OCI-LY7 (cell line): Measurements from ENCODE around the gene IQGAP2. TPM values are rescaled to one million over a fixed set of nuclear protein-coding genes. Genes with fewer than 3 reads are reported as not detected.

ENCODE experiments used
- BruUV-seq: library from RNA; stranded (reverse); fragments of 400-500 nt; replicated peaks from 2 replicates; lab custom pipeline; 2021; lab: Mats Ljungman, UMichigan
- CTCF ChIA-PET: fragments of 300-600 bp; sonication (Branson Sonifier 250); formaldehyde crosslinking; loops from one replicate; lab custom pipeline; 2022; ENCODE audit warnings: antibody characterized with exemption; ENCODE audit not compliant: unreplicated experiment; lab: Charles Lee
- POLR2A ChIA-PET: fragments of 300-600 bp; sonication (Branson Sonifier 250); formaldehyde crosslinking; loops from one replicate; lab custom pipeline; 2022; ENCODE audit warnings: antibody characterized with exemption; lab: Charles Lee
- DNase-seq: peaks from one replicate; pipeline ENCODE4 v3.0.0-alpha.2; 2015; ENCODE audit warnings: low spot score
- H2AFZ ChIP-seq: fragments of 200-600 bp; sonication (generic), shearing (Covaris generic); 2 replicates; pipeline ENCODE4 v1.6.1; 2014; ENCODE audit warnings: mild to moderate bottlenecking, antibody characterized with exemption, low read length, moderate library complexity
- H3K27ac ChIP-seq: fragments of 200-600 bp; sonication (generic); 2 replicates; pipeline ENCODE4 v1.5.1; 2014; ENCODE audit warnings: mixed run types, low read depth, mild to moderate bottlenecking, moderate library complexity, low read length, inconsistent platforms; ENCODE audit not compliant: poor library complexity, severe bottlenecking
- H3K36me3 ChIP-seq: fragments of 200-600 bp; sonication (generic); 2 replicates; pipeline ENCODE4 v1.6.1; 2014; ENCODE audit warnings: mild to moderate bottlenecking, antibody characterized with exemption, low read length, moderate library complexity, mixed read lengths; ENCODE audit not compliant: insufficient read depth
- H3K4me1 ChIP-seq: fragments of 200-600 bp; sonication (generic); 2 replicates; pipeline ENCODE4 v1.5.1; 2014; ENCODE audit warnings: mild to moderate bottlenecking, low read length; ENCODE audit not compliant: insufficient read depth, poor library complexity, severe bottlenecking
- H3K4me2 ChIP-seq: fragments of 200-600 bp; sonication (generic); 2 replicates; pipeline ENCODE4 v1.6.1; 2014; ENCODE audit warnings: mild to moderate bottlenecking, low read length
- H3K4me3 ChIP-seq: fragments of 200-600 bp; sonication (generic); 2 replicates; pipeline ENCODE4 v1.5.1; 2014; ENCODE audit warnings: mild to moderate bottlenecking, low read depth, low read length; ENCODE audit not compliant: poor library complexity, severe bottlenecking
- H3K79me2 ChIP-seq: fragments of 200-600 bp; sonication (generic); 2 replicates; pipeline ENCODE4 v1.6.1; 2016; ENCODE audit warnings: low read depth, mild to moderate bottlenecking, low read length, moderate library complexity, mixed read lengths; ENCODE audit not compliant: insufficient read depth
- H3K9me2 ChIP-seq: fragments of 200-600 bp; sonication (generic); 2 replicates; pipeline ENCODE4 v1.6.1; 2016; ENCODE audit warnings: mild to moderate bottlenecking, low read length, mixed read lengths; ENCODE audit not compliant: insufficient read depth
- H3K9me3 ChIP-seq: fragments of 200-600 bp; sonication (generic); 2 replicates; pipeline ENCODE4 v1.6.1; 2014; ENCODE audit warnings: mild to moderate bottlenecking, mixed run types, low read length, mixed read lengths
- H4K20me1 ChIP-seq: fragments of 200-600 bp; sonication (generic); 2 replicates; pipeline ENCODE4 v1.6.1; 2014; ENCODE audit warnings: mild to moderate bottlenecking, antibody characterized with exemption, low read length, moderate library complexity, mixed read lengths; ENCODE audit not compliant: insufficient read depth
- CTCF ChIP-seq: fragments of 200-600 bp; sonication (generic); conservative IDR thresholded peaks from 2 replicates; pipeline ENCODE4 v1.5.1; 2014; ENCODE audit warnings: mild to moderate bottlenecking, antibody characterized with exemption, low read length, moderate library complexity, mixed read lengths
- EZH2phosphoT487 ChIP-seq: fragments of 200-600 bp; sonication (generic); IDR thresholded peaks from 2 replicates; pipeline ENCODE4 v1.6.1; 2018; ENCODE audit warnings: low read depth, borderline replicate concordance, mild to moderate bottlenecking, mixed run types, antibody characterized with exemption, low read length, moderate library complexity, mixed read lengths
- intact Hi-C: fragments of 100-400 bp; cut with micrococcal nuclease; formaldehyde crosslinking; loops from one replicate; pipeline ENCODE4 v1.10.0; 2022; ENCODE audit not compliant: unreplicated experiment
- total RNA-seq, 2 experiments: library from RNA; depleted of rRNA in 1 of 2; stranded (reverse); fragments of >200 nt in 1 of 2; shearing (Covaris generic) in 1 of 2; gene quantifications; 2 replicates each; pipeline ENCODE4 v1.2.3, GENCODE V29; 2014 to 2022

Gene IQGAP2
- total RNA-seq, 2 experiments from 2014 or later = 30.0 to 50.2 TPM

- no peak overlapping the region for H3K4me2 ChIP-seq
- H3K9me3 ChIP-seq = no peaks in the 10 kb centered on the region
- no peaks in the 10 kb centered on the region for H4K20me1 ChIP-seq
- H3K36me3 ChIP-seq = 0 out of 2 replicates have a peak, but pooled peaks cover 4% of the 10 kb centered on the region
- POLR2A ChIA-PET = interaction anchor here (0.7 to 1.6 kb wide), 2 partner anchors 10 to 34 kb away, joined by 3 to 6 read pairs; no protein-coding TSS in a partner anchor
- no peaks in the 10 kb centered on the region for H3K79me2 ChIP-seq
- H3K9me2 ChIP-seq = no peaks in the 10 kb centered on the region
- H3K27ac ChIP-seq = no peak overlapping the region
- CTCF ChIA-PET = no interaction called here
- BruUV-seq = no TSS peak
- H3K4me3 ChIP-seq = no peak overlapping the region
- no peak for TF ChIP-seq EZH2phosphoT487
- no peaks in the 10 kb centered on the region for H3K4me1 ChIP-seq
- H2AFZ ChIP-seq = no peak overlapping the region
- DNase-seq = no peak
- intact Hi-C loops = no loop called here
Observed at GRCh38 chr5:76499507-76500161, 96.5 kb downstream of the IQGAP2 start.

GRCh38 chr5:76500633-76501393 lies 97.7 kb downstream of the IQGAP2 start:
- Histone ChIP-seq H3K9me3 (no peaks in the 10 kb centered on the region), H3K4me2 (no peak overlapping the region), H3K36me3 (no peaks in the 10 kb centered on the region), H3K79me2 (no peaks in the 10 kb centered on the region), H3K4me1 (no peaks in the 10 kb centered on the region), H2AFZ (no peak overlapping the region), H4K20me1 (no peaks in the 10 kb centered on the region), H3K27ac (no peak overlapping the region), H3K9me2 (no peaks in the 10 kb centered on the region), H3K4me3 (no peak overlapping the region)
- ChIA-PET CTCF (interaction anchor here (0.6 kb wide), 1 partner anchor 182 kb away, joined by 3 read pairs; no protein-coding TSS in a partner anchor), POLR2A (interaction anchor here (0.5 to 1.6 kb wide), 4 partner anchors 11 to 1058 kb away, joined by 3 to 6 read pairs (median 4); no protein-coding TSS in a partner anchor)
- TF ChIP-seq EZH2phosphoT487 = no peak
- intact Hi-C loops = no loop called here
- DNase-seq = no peak
- no TSS peak for BruUV-seq

GRCh38 chr5:76503929-76504328 lies 100.8 kb downstream of the IQGAP2 start:
- CTCF ChIA-PET = no interaction called here
- TF ChIP-seq EZH2phosphoT487 = no peak
- no peak for TF ChIP-seq CTCF
- H3K27ac ChIP-seq = no peak overlapping the region
- intact Hi-C loops = no loop called here
- H4K20me1 ChIP-seq = no peaks in the 10 kb centered on the region
- no peak overlapping the region for H3K4me2 ChIP-seq
- POLR2A ChIA-PET = interaction anchor here (1.6 kb wide), 1 partner anchor 79 kb away, joined by 3 read pairs; no protein-coding TSS in a partner anchor
- no peaks in the 10 kb centered on the region for H3K9me2 ChIP-seq
- no peaks in the 10 kb centered on the region for H3K4me1 ChIP-seq
- no peak overlapping the region for H3K4me3 ChIP-seq
- DNase-seq = no peak
- no peaks in the 10 kb centered on the region for H3K79me2 ChIP-seq
- BruUV-seq = no TSS peak
- no peaks in the 10 kb centered on the region for H3K36me3 ChIP-seq
- H2AFZ ChIP-seq = no peak overlapping the region
- H3K9me3 ChIP-seq = no peaks in the 10 kb centered on the region
